AG09309 (cell line): ENCODE data around the gene CACYBP.

Experiments used
- DNase-seq: peaks from one replicate; pipeline ENCODE4 v3.0.0-alpha.2; 2010; ENCODE audit warnings: low read depth
- H3K4me3 ChIP-seq: 2 replicates; pipeline ENCODE4 v1.5.1; 2011; ENCODE audit warnings: mild to moderate bottlenecking, low read depth, low read length, moderate library complexity; ENCODE audit not compliant: control insufficient read depth
- TF ChIP-seq, protein P1 (sequence below): IDR thresholded peaks from 2 replicates; pipeline ENCODE4 v1.5.1; 2011; ENCODE audit warnings: mild to moderate bottlenecking, low read depth, low read length, inconsistent platforms; ENCODE audit not compliant: insufficient read depth, control insufficient read depth; ENCODE audit errors: missing control alignments

Gene CACYBP

GRCh38 chr1:174988986-174989385 lies 10.8 kb upstream of the CACYBP start:
- TF ChIP-seq, protein P1, sequence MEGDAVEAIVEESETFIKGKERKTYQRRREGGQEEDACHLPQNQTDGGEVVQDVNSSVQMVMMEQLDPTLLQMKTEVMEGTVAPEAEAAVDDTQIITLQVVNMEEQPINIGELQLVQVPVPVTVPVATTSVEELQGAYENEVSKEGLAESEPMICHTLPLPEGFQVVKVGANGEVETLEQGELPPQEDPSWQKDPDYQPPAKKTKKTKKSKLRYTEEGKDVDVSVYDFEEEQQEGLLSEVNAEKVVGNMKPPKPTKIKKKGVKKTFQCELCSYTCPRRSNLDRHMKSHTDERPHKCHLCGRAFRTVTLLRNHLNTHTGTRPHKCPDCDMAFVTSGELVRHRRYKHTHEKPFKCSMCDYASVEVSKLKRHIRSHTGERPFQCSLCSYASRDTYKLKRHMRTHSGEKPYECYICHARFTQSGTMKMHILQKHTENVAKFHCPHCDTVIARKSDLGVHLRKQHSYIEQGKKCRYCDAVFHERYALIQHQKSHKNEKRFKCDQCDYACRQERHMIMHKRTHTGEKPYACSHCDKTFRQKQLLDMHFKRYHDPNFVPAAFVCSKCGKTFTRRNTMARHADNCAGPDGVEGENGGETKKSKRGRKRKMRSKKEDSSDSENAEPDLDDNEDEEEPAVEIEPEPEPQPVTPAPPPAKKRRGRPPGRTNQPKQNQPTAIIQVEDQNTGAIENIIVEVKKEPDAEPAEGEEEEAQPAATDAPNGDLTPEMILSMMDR, result no peak
- DNase-seq, result no peak
- no peak overlapping the region for H3K4me3 ChIP-seq

- DNase-seq, result no peak
- TF ChIP-seq, protein P1, result no peak
- H3K4me3 ChIP-seq, result no peak overlapping the region
Observed at GRCh38 chr1:174989536-174990220, 10.1 kb upstream of the CACYBP start.

DNA sequence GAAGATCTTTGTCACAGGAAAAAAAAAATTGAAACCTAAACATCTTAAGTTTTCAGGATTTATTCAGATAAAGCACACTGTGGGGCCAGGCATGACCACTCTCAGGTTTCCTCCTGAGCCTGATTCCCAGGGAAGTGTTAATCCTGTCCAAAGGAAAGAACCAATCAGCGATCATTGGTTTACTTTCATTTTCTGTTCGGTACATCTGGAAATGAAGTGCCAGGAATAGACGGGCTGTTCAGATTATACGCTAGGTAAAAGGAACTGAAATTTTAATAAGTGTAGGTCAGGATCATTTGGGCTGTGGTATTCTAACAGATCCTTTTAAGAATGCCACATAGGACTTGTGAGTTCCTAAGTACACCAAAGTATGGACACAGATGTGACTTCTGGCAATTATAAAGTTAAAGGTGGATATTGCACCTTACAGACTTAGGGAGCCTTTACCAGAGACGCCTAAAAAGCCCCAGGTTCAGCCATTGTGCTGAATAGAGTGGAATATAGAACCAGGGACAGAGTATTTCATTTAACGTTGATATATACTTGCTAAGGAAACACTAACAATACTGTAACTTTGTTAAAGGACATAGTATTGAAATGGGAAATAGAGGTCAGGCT lies 9.3 kb upstream of the CACYBP start:
- H3K4me3 ChIP-seq, result peak overlapping the region; percentile 34
- TF ChIP-seq, protein P1, result no peak
- no peak for DNase-seq

GRCh38 chr1:174991473-174991872 lies 8.3 kb upstream of the CACYBP start:
- TF ChIP-seq, protein P1, result no peak

GRCh38 chr1:174995121-174995520 lies 4.6 kb upstream of the CACYBP start:
- TF ChIP-seq, protein P1, result no peak
- H3K4me3 ChIP-seq, result no peak overlapping the region
- no peak for DNase-seq

More at GRCh38 chr1:174991473-174991872, 8.3 kb upstream of the CACYBP start:
- H3K4me3 ChIP-seq, result no peak overlapping the region
- no peak for DNase-seq

DNA sequence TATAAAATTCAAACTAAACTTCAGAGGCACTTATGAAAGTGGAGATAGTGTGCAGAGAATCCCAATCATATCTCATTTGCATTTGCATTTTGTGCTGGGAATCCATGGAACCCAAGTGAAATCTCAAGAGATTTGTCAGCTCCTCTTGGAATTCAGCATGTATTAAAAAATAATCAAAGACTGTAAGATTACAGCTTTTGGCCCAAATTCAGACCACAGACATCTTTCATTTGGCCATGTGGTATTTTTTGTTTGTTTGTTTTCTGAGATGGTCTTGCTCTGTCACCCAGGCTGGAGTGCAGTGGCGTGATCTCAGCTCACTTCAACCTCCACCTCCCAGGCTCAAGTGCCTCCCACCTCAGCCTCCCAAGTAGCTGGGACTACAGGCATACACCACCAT lies 3.8 kb upstream of the CACYBP start:
- TF ChIP-seq, protein P1, result no peak
- DNase-seq, result no peak
- no peak overlapping the region for H3K4me3 ChIP-seq
